GM19238 (cell line): ENCODE data around the gene EMSY.

Experiments used
- DNase-seq: peaks from one replicate; pipeline ENCODE4 v3.0.0; 2011; ENCODE audit warnings: low spot score; ENCODE audit not compliant: insufficient read length

Gene EMSY

GRCh38 chr11:76456571-76456970, 11.8 kb downstream of the EMSY start:
- DNase-seq: no peak

GRCh38 chr11:76459299-76459698, 14.5 kb downstream of the EMSY start:
- no peak for DNase-seq

GRCh38 chr11:76459846-76460245, 15.0 kb downstream of the EMSY start:
- no peak for DNase-seq

GRCh38 chr11:76462317-76462716, 17.5 kb downstream of the EMSY start:
- no peak for DNase-seq

- no peak for DNase-seq
Measured at GRCh38 chr11:76465701-76466100, 20.9 kb downstream of the EMSY start.

- no peak for DNase-seq
Measured at GRCh38 chr11:76466666-76467065, 21.8 kb downstream of the EMSY start.

- no peak for DNase-seq
Measured at GRCh38 chr11:76469141-76469540, 24.3 kb downstream of the EMSY start.

- DNase-seq: no peak
Measured at GRCh38 chr11:76471382-76471781, 26.6 kb downstream of the EMSY start.

- DNase-seq: no peak
Measured at GRCh38 chr11:76480241-76480640, 35.4 kb downstream of the EMSY start.

GRCh38 chr11:76491644-76492043, 46.8 kb downstream of the EMSY start:
- no peak for DNase-seq

GRCh38 chr11:76493040-76493439, 48.2 kb downstream of the EMSY start:
- no peak for DNase-seq

- DNase-seq: no peak
Measured at GRCh38 chr11:76493626-76494539, 49.1 kb downstream of the EMSY start.

- DNase-seq: no peak
Measured at GRCh38 chr11:76495019-76495418, 50.2 kb downstream of the EMSY start.

GRCh38 chr11:76496174-76496573, 51.4 kb downstream of the EMSY start:
- DNase-seq: no peak

- DNase-seq: no peak
Measured at GRCh38 chr11:76501526-76502202, 56.8 kb downstream of the EMSY start.

- DNase-seq: no peak
Measured at GRCh38 chr11:76506833-76507232, 62.0 kb downstream of the EMSY start.

- DNase-seq: no peak
Measured at GRCh38 chr11:76510060-76511047, 65.5 kb downstream of the EMSY start.

- DNase-seq: no peak
Measured at GRCh38 chr11:76512851-76513653, 68.2 kb downstream of the EMSY start.

GRCh38 chr11:76513654-76514034, 68.8 kb downstream of the EMSY start:
- DNase-seq: no peak

GRCh38 chr11:76515494-76515893, 70.7 kb downstream of the EMSY start:
- DNase-seq: no peak

- DNase-seq: no peak
Measured at GRCh38 chr11:76523147-76523546, 78.3 kb downstream of the EMSY start.
